MCF 10A (cell line): ENCODE results near the gene EGFL7. TPM values are rescaled to one million over a fixed set of nuclear protein-coding genes. Genes with fewer than 3 reads are reported as not detected.

Experiments used
- Bru-seq: library from RNA; stranded (reverse); fragments of 400-500 nt; gene quantifications from one replicate; lab custom pipeline; 2021; lab: Mats Ljungman, UMichigan
- BruChase-seq, 2 experiments: library from RNA; stranded (reverse); fragments of 400-500 nt; gene quantifications; one replicate each; lab custom pipeline; 2021; lab: Mats Ljungman, UMichigan
- BruUV-seq: library from RNA; stranded (reverse); fragments of 400-500 nt; replicated peaks from 2 replicates; lab custom pipeline; 2021; lab: Mats Ljungman, UMichigan
- CTCF ChIA-PET: fragments of 300-600 bp; sonication (Branson Sonifier 250); formaldehyde crosslinking; extraction: SDS; loops from one replicate; lab custom pipeline; 2021; ENCODE audit warnings: antibody characterized with exemption, inconsistent platforms; lab: Yijun Ruan, JAX
- POLR2A ChIA-PET: fragments of 300-600, 350-650 bp; sonication (Branson Sonifier 250); formaldehyde crosslinking; extraction: SDS; loops from one replicate; lab custom pipeline; 2020; ENCODE audit warnings: antibody characterized with exemption, inconsistent platforms; lab: Yijun Ruan, JAX
- DNase-seq: peaks from one replicate; pipeline ENCODE4 v3.0.0-alpha.2; 2018; ENCODE audit not compliant: unreplicated experiment
- H3K27ac Mint-ChIP-seq: one replicate; pipeline ENCODE4 v1.8.0; 2022; ENCODE audit warnings: mild to moderate bottlenecking, low read depth, mixed read lengths; ENCODE audit not compliant: unreplicated experiment
- H3K27me3 Mint-ChIP-seq: one replicate; pipeline ENCODE4 v1.8.0; 2022; ENCODE audit warnings: mixed read lengths; ENCODE audit not compliant: insufficient read depth, unreplicated experiment
- H3K36me3 Mint-ChIP-seq: one replicate; pipeline ENCODE4 v1.8.0; 2022; ENCODE audit warnings: mild to moderate bottlenecking, moderate library complexity, mixed read lengths; ENCODE audit not compliant: insufficient read depth, unreplicated experiment
- H3K4me1 Mint-ChIP-seq: one replicate; pipeline ENCODE4 v1.8.0; 2022; ENCODE audit warnings: mixed read lengths; ENCODE audit not compliant: insufficient read depth, unreplicated experiment
- H3K4me3 Mint-ChIP-seq: one replicate; pipeline ENCODE4 v1.8.0; 2022; ENCODE audit warnings: mild to moderate bottlenecking, moderate library complexity, mixed read lengths; ENCODE audit not compliant: unreplicated experiment
- H3K9me3 Mint-ChIP-seq: one replicate; pipeline ENCODE4 v1.8.0; 2022; ENCODE audit warnings: mixed read lengths; ENCODE audit not compliant: unreplicated experiment
- CTCF ChIP-seq: fragments of 200-600 bp; IDR thresholded peaks from one replicate; pipeline ENCODE4 v1.8.0; 2022; ENCODE audit warnings: antibody characterized with exemption, mild to moderate bottlenecking; ENCODE audit not compliant: unreplicated experiment
- intact Hi-C: fragments of 100-400 bp; cut with micrococcal nuclease; formaldehyde crosslinking; loops from 2 replicates; pipeline ENCODE4 v1.14.1; 2022
- long read RNA-seq: library from polyadenylated mRNA; stranded (forward); transcript quantifications from one replicate; pipeline ENCODE4 v2.0.0, GENCODE V29; 2022
- total RNA-seq: library from RNA; stranded (reverse); gene quantifications from 2 replicates; pipeline ENCODE4 v1.2.3, GENCODE V29; 2022

The EGFL7 gene
- 3.9 and 4.3 TPM in 2 replicates for total RNA-seq
- percentile 7 among the genes with signal in this experiment for Bru-seq, nascent RNA
- BruChase-seq, experiment 1, labeled RNA remaining after a 6-hour chase = not detected
- percentile 12 among the genes with signal in this experiment for BruChase-seq, experiment 2, labeled RNA remaining after a 2-hour chase
- long read RNA-seq, transcript EGFL7-202 (9 exons, 1,282 nt) = major isoform, 8 of 12 reads
- long read RNA-seq, partial matches to known transcripts = 2 of 12 reads
- long read RNA-seq, other reads (novel, unspliced or antisense) = 2 of 12 reads

GRCh38 chr9:136662656-136663581 is at the start of gene EGFL7:
TSS of gene EGFL7 (plus strand) at chr9:136662916. CDS start at chr9:136668283, 5,367 bp downstream.
- Mint-ChIP-seq H3K4me3 (no peak within 1 kb of the TSS), H3K4me1 (no peaks in the 10 kb centered on the region), H3K36me3 (no peaks in the 10 kb centered on the region), H3K27me3 (peaks cover 13% of the 10 kb centered on the region), H3K27ac (no peak within 1 kb of the TSS), H3K9me3 (no peaks in the 10 kb centered on the region)
- no peak for TF ChIP-seq CTCF
- intact Hi-C loops = no loop called here
- no TSS peak for BruUV-seq
- DNase-seq = no peak
- ChIA-PET CTCF (no interaction called here), POLR2A (no interaction called here)

GRCh38 chr9:136613824-136614371 is 48.8 kb upstream of the EGFL7 start:
- no peaks in the 10 kb centered on the region for H3K36me3 Mint-ChIP-seq
- no peaks in the 10 kb centered on the region for H3K9me3 Mint-ChIP-seq
- intact Hi-C loops = no loop called here
- H3K4me1 Mint-ChIP-seq = peaks cover 6% of the 10 kb centered on the region
- BruUV-seq = no TSS peak
- H3K4me3 Mint-ChIP-seq = no peak overlapping the region
- no peak overlapping the region for H3K27ac Mint-ChIP-seq
- no peak for TF ChIP-seq CTCF
- ChIA-PET CTCF (interaction anchor here (0.6 kb wide), 1 partner anchor 229 kb away, joined by 3 read pairs; no protein-coding TSS in a partner anchor), POLR2A (interaction anchor here (0.6 to 2.1 kb wide), 3 partner anchors 8 to 12 kb away, joined by 3 to 6 read pairs (median 5); no protein-coding TSS in a partner anchor)
- DNase-seq = no peak
- H3K27me3 Mint-ChIP-seq = peaks cover 3% of the 10 kb centered on the region

- H3K9me3 Mint-ChIP-seq = no peaks in the 10 kb centered on the region
- no peak overlapping the region for H3K4me3 Mint-ChIP-seq
- ChIA-PET POLR2A (interaction anchor here (0.6 to 2.1 kb wide), 3 partner anchors 9 to 13 kb away, joined by 3 to 6 read pairs (median 5); no protein-coding TSS in a partner anchor), CTCF (no interaction called here)
- H3K27ac Mint-ChIP-seq = no peak overlapping the region
- no peak for DNase-seq
- H3K4me1 Mint-ChIP-seq = peaks cover 6% of the 10 kb centered on the region
- H3K36me3 Mint-ChIP-seq = no peaks in the 10 kb centered on the region
- BruUV-seq = no TSS peak
- no peak for TF ChIP-seq CTCF
- intact Hi-C loops = no loop called here
- H3K27me3 Mint-ChIP-seq = no peaks in the 10 kb centered on the region
Observed at GRCh38 chr9:136614372-136614922, 48.3 kb upstream of the EGFL7 start.
